ENCODE measurements around the gene UBE2F. TPM values are rescaled to one million over a fixed set of nuclear protein-coding genes. Genes with fewer than 3 reads are reported as not detected.

UBE2F gene
- total RNA-seq, 1 experiment from 2014 or later = 103 TPM

- peaks cover 23% of the 10 kb centered on the region for H3K4me1 ChIP-seq (replicated peaks; ENCODE audit: insufficient read depth)
- no peaks in the 10 kb centered on the region for H3K79me2 ChIP-seq (ENCODE audit: low read depth)
- ChIA-PET CTCF (interaction anchor here (0.6 kb wide), 1 partner anchor 185 kb away, joined by 16 read pairs; no protein-coding TSS in a partner anchor), POLR2A (ENCODE audit: unreplicated experiment) (interaction anchor here (1.2 kb wide), 1 partner anchor 106 kb away, joined by 6 read pairs; no protein-coding TSS in a partner anchor)
- H4K20me1 ChIP-seq (ENCODE audit: insufficient read depth) = no peaks in the 10 kb centered on the region
- H3K36me3 ChIP-seq (ENCODE audit: low read depth) = no peaks in the 10 kb centered on the region
- H3K27ac ChIP-seq = no peak overlapping the region
- peaks cover 9% of the 10 kb centered on the region; the same call in 1 of the 2 replicates for H3F3A ChIP-seq (ENCODE audit: insufficient read depth, low read depth)
- no peaks in the 10 kb centered on the region for H3K9me2 ChIP-seq (ENCODE audit: insufficient read depth)
- no peak overlapping the region for H3K4me2 ChIP-seq
- no peaks in the 10 kb centered on the region for H3K27me3 ChIP-seq (ENCODE audit: insufficient read depth, low read depth)
- intact Hi-C loops (cut with micrococcal nuclease; ENCODE audit: unreplicated experiment) = loop anchor here (5.0 kb wide), 1 partner anchor 56 kb away; no protein-coding TSS in a partner anchor
- H3K9me3 ChIP-seq (ENCODE audit: insufficient read depth, low read depth) = no peaks in the 10 kb centered on the region
- no TSS peak for BruUV-seq (replicated peaks)
- H2AFZ ChIP-seq = no peak overlapping the region
- DNase-seq = no peak
- no peak overlapping the region for H3K4me3 ChIP-seq
- TF ChIP-seq EZH2 (IDR thresholded peaks at IDR 0.05; ENCODE audit: low read depth) = no peak
- TF ChIP-seq, protein P1, sequence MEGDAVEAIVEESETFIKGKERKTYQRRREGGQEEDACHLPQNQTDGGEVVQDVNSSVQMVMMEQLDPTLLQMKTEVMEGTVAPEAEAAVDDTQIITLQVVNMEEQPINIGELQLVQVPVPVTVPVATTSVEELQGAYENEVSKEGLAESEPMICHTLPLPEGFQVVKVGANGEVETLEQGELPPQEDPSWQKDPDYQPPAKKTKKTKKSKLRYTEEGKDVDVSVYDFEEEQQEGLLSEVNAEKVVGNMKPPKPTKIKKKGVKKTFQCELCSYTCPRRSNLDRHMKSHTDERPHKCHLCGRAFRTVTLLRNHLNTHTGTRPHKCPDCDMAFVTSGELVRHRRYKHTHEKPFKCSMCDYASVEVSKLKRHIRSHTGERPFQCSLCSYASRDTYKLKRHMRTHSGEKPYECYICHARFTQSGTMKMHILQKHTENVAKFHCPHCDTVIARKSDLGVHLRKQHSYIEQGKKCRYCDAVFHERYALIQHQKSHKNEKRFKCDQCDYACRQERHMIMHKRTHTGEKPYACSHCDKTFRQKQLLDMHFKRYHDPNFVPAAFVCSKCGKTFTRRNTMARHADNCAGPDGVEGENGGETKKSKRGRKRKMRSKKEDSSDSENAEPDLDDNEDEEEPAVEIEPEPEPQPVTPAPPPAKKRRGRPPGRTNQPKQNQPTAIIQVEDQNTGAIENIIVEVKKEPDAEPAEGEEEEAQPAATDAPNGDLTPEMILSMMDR (conservative IDR thresholded peaks at IDR 0.05) = no peak
Measured at GRCh38 chr2:237923481-237924163, 43.2 kb upstream of the UBE2F start.

- CTCF ChIA-PET = no interaction called here
- TF ChIP-seq, protein P1 (conservative IDR thresholded peaks at IDR 0.05) = no peak
- TF ChIP-seq EZH2 (IDR thresholded peaks at IDR 0.05; ENCODE audit: low read depth) = no peak
Measured at GRCh38 chr2:237924164-237924534, 42.7 kb upstream of the UBE2F start.

GRCh38 chr2:237927135-237927534 lies 39.7 kb upstream of the UBE2F start:
- Histone ChIP-seq H3K36me3 (ENCODE audit: low read depth) (no peaks in the 10 kb centered on the region), H3K27ac (no peak overlapping the region), H3K27me3 (ENCODE audit: insufficient read depth, low read depth) (no peaks in the 10 kb centered on the region), H3K4me3 (no peak overlapping the region), H2AFZ (no peak overlapping the region), H3K4me1 (replicated peaks; ENCODE audit: insufficient read depth) (peaks cover 22% of the 10 kb centered on the region), H3K9me2 (ENCODE audit: insufficient read depth) (no peaks in the 10 kb centered on the region), H3K4me2 (no peak overlapping the region; the same call in 1 of the 2 replicates), H3K9me3 (ENCODE audit: insufficient read depth, low read depth) (0 out of 2 replicates have a peak, but pooled peaks cover 7% of the 10 kb centered on the region), H4K20me1 (ENCODE audit: insufficient read depth) (no peaks in the 10 kb centered on the region), H3F3A (ENCODE audit: insufficient read depth, low read depth) (peaks cover 10% of the 10 kb centered on the region; the same call in 1 of the 2 replicates), H3K79me2 (ENCODE audit: low read depth) (no peaks in the 10 kb centered on the region)
- intact Hi-C loops (cut with micrococcal nuclease; ENCODE audit: unreplicated experiment) = no loop called here
- TF ChIP-seq EZH2 (IDR thresholded peaks at IDR 0.05; ENCODE audit: low read depth) = no peak
- TF ChIP-seq, protein P1 (conservative IDR thresholded peaks at IDR 0.05) = no peak
- BruUV-seq (replicated peaks) = no TSS peak
- POLR2A ChIA-PET (ENCODE audit: unreplicated experiment) = interaction anchor here (0.6 kb wide), 1 partner anchor 95 kb away, joined by 3 read pairs; no protein-coding TSS in a partner anchor
- no peak for DNase-seq
- CTCF ChIA-PET = no interaction called here

More at GRCh38 chr2:237924164-237924534, 42.7 kb upstream of the UBE2F start:
- Histone ChIP-seq H2AFZ (no peak overlapping the region), H3K27me3 (ENCODE audit: insufficient read depth, low read depth) (no peaks in the 10 kb centered on the region), H3K4me1 (replicated peaks; ENCODE audit: insufficient read depth) (peaks cover 23% of the 10 kb centered on the region), H3K4me3 (no peak overlapping the region), H3K27ac (no peak overlapping the region), H3K4me2 (no peak overlapping the region), H3K79me2 (ENCODE audit: low read depth) (no peaks in the 10 kb centered on the region), H3K9me2 (ENCODE audit: insufficient read depth) (no peaks in the 10 kb centered on the region), H4K20me1 (ENCODE audit: insufficient read depth) (no peaks in the 10 kb centered on the region), H3K36me3 (ENCODE audit: low read depth) (no peaks in the 10 kb centered on the region), H3F3A (ENCODE audit: insufficient read depth, low read depth) (peaks cover 10% of the 10 kb centered on the region; the same call in 1 of the 2 replicates), H3K9me3 (ENCODE audit: insufficient read depth, low read depth) (no peaks in the 10 kb centered on the region)
- POLR2A ChIA-PET (ENCODE audit: unreplicated experiment) = no interaction called here
- no peak for DNase-seq
- no TSS peak for BruUV-seq (replicated peaks)
- intact Hi-C loops (cut with micrococcal nuclease; ENCODE audit: unreplicated experiment) = loop anchor here (5.0 kb wide), 1 partner anchor 57 kb away; no protein-coding TSS in a partner anchor
